ENCODE measurements around the gene MAP3K15.

MAP3K15 gene

DNA sequence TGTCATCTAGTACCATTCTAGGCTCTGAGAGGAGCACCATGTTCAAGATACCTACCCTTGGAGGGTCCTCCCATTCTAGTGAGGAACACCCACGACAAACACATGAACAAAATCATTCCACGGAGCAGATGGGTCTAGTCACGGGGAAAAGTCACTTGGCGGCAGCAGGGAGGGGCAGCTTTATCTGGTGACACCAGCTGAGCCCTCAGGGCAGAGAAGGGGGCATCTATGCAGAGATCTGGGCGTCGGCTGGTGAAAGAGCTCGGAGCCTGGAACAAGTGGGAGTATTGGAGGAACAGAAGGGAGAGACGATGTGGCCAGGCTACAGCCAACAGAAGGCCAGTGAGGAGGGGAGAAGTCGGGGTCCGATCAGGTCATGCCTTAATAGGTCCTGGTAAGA, 183.5 kb downstream of the MAP3K15 start:
- Mint-ChIP-seq H3K27me3 (ENCODE audit: low read depth) (no peaks in the 10 kb centered on the region), H3K9me3 (peaks cover 3% of the 10 kb centered on the region)

GRCh38 chrX:19326567-19326966, 188.7 kb downstream of the MAP3K15 start:
- no peaks in the 10 kb centered on the region for H3K36me3 Mint-ChIP-seq (ENCODE audit: low read depth)
- no peak overlapping the region for H3K4me3 Mint-ChIP-seq
- H3K27ac Mint-ChIP-seq: no peak overlapping the region
- H3K9me3 Mint-ChIP-seq: no peaks in the 10 kb centered on the region
- H3K27me3 Mint-ChIP-seq (ENCODE audit: low read depth): no peaks in the 10 kb centered on the region
- no peaks in the 10 kb centered on the region for H3K4me1 Mint-ChIP-seq (ENCODE audit: low read depth)

More for the DNA sequence above, 183.5 kb downstream of the MAP3K15 start:
- no peak overlapping the region for H3K27ac Mint-ChIP-seq
- peaks cover 2% of the 10 kb centered on the region for H3K4me1 Mint-ChIP-seq (ENCODE audit: low read depth)
- H3K4me3 Mint-ChIP-seq: no peak overlapping the region
- peaks cover 1% of the 10 kb centered on the region for H3K36me3 Mint-ChIP-seq (ENCODE audit: low read depth)

Measured in T-helper 1 cell treated with Interleukin-12 subunit alpha and Interleukin-12 subunit beta and Interleukin-4 antibody, amounts not matched to agents 30 μg/mL and 1 μg/mL, for 36 hours (primary cell).